ENCODE measurements around the gene KLHL29. TPM values are rescaled to one million over a fixed set of nuclear protein-coding genes. Genes with fewer than 3 reads are reported as not detected.

Gene KLHL29
- total RNA-seq, 1 experiment from 2014 or later: 2.4 TPM

GRCh38 chr2:23593752-23594459 is 208.9 kb downstream of the KLHL29 start:
- H3K27me3 Mint-ChIP-seq (ENCODE audit: low read depth): no peaks in the 10 kb centered on the region
- no peak overlapping the region for H3K27ac ChIP-seq (ENCODE audit: insufficient read length, low read depth, low read length)
- no peak overlapping the region for H4K91ac ChIP-seq (ENCODE audit: insufficient read length, low read depth, low read length)
- no peak for DNase-seq
- no peaks in the 10 kb centered on the region for H3K36me3 Mint-ChIP-seq (ENCODE audit: insufficient read depth in 1 of 3, low read depth in 3 of 3)
- H3K4me2 ChIP-seq (ENCODE audit: insufficient read depth, insufficient read length, low read length): no peak overlapping the region
- H4K20me1 ChIP-seq (ENCODE audit: control insufficient read depth, insufficient read depth, insufficient read length): no peaks in the 10 kb centered on the region
- peaks cover 9 to 17% of the 10 kb centered on the region in 2 experiments for H3K4me1 Mint-ChIP-seq
- no peaks in the 10 kb centered on the region for H3K9me3 ChIP-seq (ENCODE audit: control insufficient read depth, low read depth, low read length)
- H2AK5ac ChIP-seq (ENCODE audit: insufficient read length, low read length): no peak overlapping the region
- no peak overlapping the region; a peak in 1 of 5 replicates for H3K4me3 Mint-ChIP-seq
- TF ChIP-seq CTCF (conservative IDR thresholded peaks at IDR 0.05): no peak
- no peak overlapping the region for H3T11ph ChIP-seq (ENCODE audit: low read length)
- H3K79me1 ChIP-seq (ENCODE audit: insufficient read depth, low read depth, low read length, poor library complexity, severe bottlenecking): no peaks in the 10 kb centered on the region
- no peaks in the 10 kb centered on the region for H3K23me2 ChIP-seq (ENCODE audit: insufficient read length, low read depth, low read length, poor library complexity, severe bottlenecking)
- H2BK12ac ChIP-seq (ENCODE audit: insufficient read length, low read depth, low read length): no peak overlapping the region
- H3K56ac ChIP-seq (ENCODE audit: insufficient read length, low read depth, low read length): no peak overlapping the region
- no peak overlapping the region for H3K4ac ChIP-seq (ENCODE audit: low read depth, low read length)
- H2BK15ac ChIP-seq (ENCODE audit: low read depth, low read length): no peak overlapping the region
- H3K18ac ChIP-seq (ENCODE audit: insufficient read length, low read depth, low read length): no peak overlapping the region
- no peak overlapping the region for H3K23ac ChIP-seq (ENCODE audit: insufficient read length, low read depth, low read length)
- no peaks in the 10 kb centered on the region for H3K79me2 ChIP-seq (ENCODE audit: insufficient read depth, low read length)
- WGBS (ENCODE audit: extremely low coverage, insufficient read length, low lambda C conversion rate): no CpG with 5 or more reads among the region's 21 CpGs
- no peak overlapping the region for H4K5ac ChIP-seq (ENCODE audit: insufficient read length, low read depth, low read length)
- no peak overlapping the region for H2BK120ac ChIP-seq (ENCODE audit: low read depth, low read length, poor library complexity, severe bottlenecking)
- H3K14ac ChIP-seq (ENCODE audit: insufficient read depth, low read length): no peak overlapping the region
- no peak overlapping the region for H2AFZ ChIP-seq (ENCODE audit: low read length)
- no peak overlapping the region for H3K9ac ChIP-seq (ENCODE audit: extremely low read depth, insufficient read length, low read length)
- no peak overlapping the region for H2BK5ac ChIP-seq (ENCODE audit: insufficient read length, low read length)
- H3K4me1 ChIP-seq (ENCODE audit: insufficient read depth, low read length): no peaks in the 10 kb centered on the region
- H3K27ac Mint-ChIP-seq: peak overlapping the region in 1 of 3 experiments; percentile 42; a peak in 2 of 7 replicates
- no peaks in the 10 kb centered on the region for H3K27me3 ChIP-seq (ENCODE audit: insufficient read depth, low read length)
- H2BK20ac ChIP-seq (ENCODE audit: low read depth, low read length, poor library complexity, severe bottlenecking): no peak overlapping the region
- H4K8ac ChIP-seq (replicated peaks; ENCODE audit: insufficient read length, low read depth, low read length): no peak overlapping the region
- H3K9me3 Mint-ChIP-seq: no peaks in the 10 kb centered on the region
